HG03045 (cell line): ENCODE measurements around the gene RGS21.

ENCODE experiments used
- ATAC-seq: cut with Tn5 transposase; IDR thresholded peaks from one replicate; pipeline ENCODE4 v1.9.1; 2021; ENCODE audit warnings: mild to moderate bottlenecking, moderate library complexity; ENCODE audit not compliant: unreplicated experiment

Gene RGS21

GRCh38 chr1:192378276-192378675, 61.5 kb downstream of the RGS21 start:
- no peak for ATAC-seq

DNA sequence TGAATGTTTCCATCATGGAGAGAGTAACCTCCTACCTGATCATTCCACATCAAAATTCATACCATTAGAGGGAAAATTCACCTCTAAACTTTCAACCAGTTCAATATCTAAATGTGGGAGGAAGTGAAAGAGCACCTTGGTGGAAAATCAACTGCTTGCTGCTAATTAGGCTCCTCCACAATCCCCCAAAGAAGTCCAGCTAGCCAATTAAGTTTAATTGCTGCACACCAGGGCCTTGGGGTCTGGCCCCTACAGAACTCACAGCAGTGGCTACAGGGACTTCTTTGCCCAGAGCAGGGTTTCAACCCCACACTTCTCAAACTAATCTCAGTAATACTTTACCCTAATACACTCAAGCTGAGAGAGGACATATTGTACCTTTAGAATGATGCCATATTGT, 62.1 kb downstream of the RGS21 start:
- ATAC-seq, result no peak

- no peak for ATAC-seq
Measured at GRCh38 chr1:192379554-192379953, 62.8 kb downstream of the RGS21 start.

- ATAC-seq, result no peak
Measured at GRCh38 chr1:192382758-192383157, 66.0 kb downstream of the RGS21 start.

DNA sequence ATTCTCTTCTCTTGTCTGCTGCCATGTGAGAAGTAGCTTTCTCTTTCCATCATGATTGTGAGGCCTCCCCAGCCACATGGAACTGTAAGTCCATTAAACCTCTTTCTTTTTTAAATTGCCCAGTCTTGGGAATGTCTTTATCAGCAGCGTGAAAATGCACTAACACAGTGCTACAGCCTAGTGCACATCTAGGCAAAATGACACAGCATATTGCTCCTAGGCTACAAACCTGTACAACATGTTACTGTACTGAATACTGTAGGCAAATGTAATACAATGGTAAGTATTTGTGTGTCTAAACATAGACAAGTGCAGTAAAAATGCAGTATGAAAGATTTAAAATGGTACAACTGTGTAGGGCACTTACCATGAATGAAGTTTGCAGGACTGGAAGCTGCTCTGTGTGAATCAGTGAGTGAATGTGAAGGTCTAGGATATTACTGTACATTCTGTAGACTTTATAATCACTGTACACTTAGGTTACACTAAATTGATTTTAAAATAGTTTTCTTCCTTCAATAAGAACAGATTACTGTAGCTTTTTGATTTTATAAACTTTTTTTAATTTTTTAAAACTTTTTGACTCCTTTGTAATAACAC, 69.4 kb downstream of the RGS21 start:
- ATAC-seq, result no peak

GRCh38 chr1:192395211-192395610, 78.4 kb downstream of the RGS21 start:
- ATAC-seq, result no peak

DNA sequence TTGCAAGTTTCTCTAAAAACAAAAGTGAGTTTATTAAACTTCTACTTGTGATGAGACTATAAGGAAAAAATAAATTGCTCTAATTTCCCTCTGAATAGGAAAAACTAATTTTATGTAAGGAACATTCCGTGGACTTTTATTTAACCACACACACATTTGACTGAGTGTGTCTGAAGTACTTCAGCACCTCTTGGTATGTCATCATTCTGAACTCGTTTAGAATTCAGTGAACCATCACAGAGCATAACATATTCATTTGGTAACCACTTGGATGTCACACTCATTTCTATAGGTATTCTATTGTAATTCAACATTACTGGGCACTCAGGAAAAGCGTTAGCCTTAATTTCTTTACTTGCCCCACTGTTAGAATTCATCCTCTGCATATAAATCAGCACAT, 79.1 kb downstream of the RGS21 start:
- ATAC-seq, result no peak

GRCh38 chr1:192399161-192399560, 82.4 kb downstream of the RGS21 start:
- ATAC-seq, result no peak

DNA sequence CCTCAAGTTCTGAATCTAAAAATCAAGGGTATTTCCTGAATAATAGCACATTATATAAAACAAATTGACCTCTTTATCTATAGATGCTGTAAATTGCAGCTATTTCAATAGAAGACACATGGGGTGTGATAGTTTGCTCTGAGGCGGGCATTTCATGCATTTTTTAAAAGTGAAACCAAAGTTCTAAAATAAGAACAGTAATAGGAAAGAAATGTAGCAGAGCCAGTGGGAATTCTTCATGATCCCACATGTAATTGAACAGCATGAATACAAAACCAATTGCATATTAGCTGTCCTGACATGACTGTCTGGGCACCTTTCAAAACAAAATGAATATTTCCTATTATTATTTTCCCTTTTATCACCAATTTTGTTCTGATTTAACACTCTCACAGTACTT, 85.0 kb downstream of the RGS21 start:
- no peak for ATAC-seq

DNA sequence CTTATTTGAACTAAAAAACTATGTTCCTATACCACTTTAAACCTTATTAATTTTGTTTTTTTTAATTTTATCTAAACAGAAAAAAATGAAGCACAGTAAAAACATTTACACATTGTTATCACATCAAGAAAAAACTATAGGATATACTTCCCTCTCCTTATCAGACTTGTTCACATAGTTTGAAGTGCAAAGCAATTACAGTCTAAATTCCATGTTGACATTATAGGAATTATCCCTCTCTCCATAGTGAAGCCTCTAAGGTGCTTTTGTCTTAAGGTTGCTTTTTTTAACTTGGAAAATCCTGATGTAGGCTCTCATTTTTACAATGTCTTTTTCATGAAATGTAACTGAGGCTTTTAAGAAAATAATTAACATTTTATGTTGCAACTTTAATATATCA, 85.8 kb downstream of the RGS21 start:
- ATAC-seq, result no peak

- ATAC-seq, result no peak
Measured at GRCh38 chr1:192407206-192407605, 90.4 kb downstream of the RGS21 start.
